ENCODE data around the gene LDLRAD4. TPM values are rescaled to one million over a fixed set of nuclear protein-coding genes. Genes with fewer than 3 reads are reported as not detected.

LDLRAD4 gene
- total RNA-seq, 1 donor from 2014 or later = 30.5 TPM

- no peak overlapping the region for H3K4me3 Mint-ChIP-seq (ENCODE audit: low read depth)
- no peak for DNase-seq (ENCODE audit: low spot score)
- no peaks in the 10 kb centered on the region for H3K4me1 Mint-ChIP-seq (ENCODE audit: low read depth)
- H3K36me3 Mint-ChIP-seq (ENCODE audit: low read depth) = peaks cover 14% of the 10 kb centered on the region
- H3K9me3 Mint-ChIP-seq = no peaks in the 10 kb centered on the region
- H3K27ac Mint-ChIP-seq = no peak overlapping the region
- intact Hi-C loops (cut with micrococcal nuclease) = no loop called here
- H3K27me3 Mint-ChIP-seq (ENCODE audit: low read depth) = no peaks in the 10 kb centered on the region
Measured at GRCh38 chr18:13645093-13645492, 426.5 kb downstream of the LDLRAD4 start.

GRCh38 chr18:13646633-13647032 lies 428.1 kb downstream of the LDLRAD4 start:
- no peaks in the 10 kb centered on the region for H3K9me3 Mint-ChIP-seq
- no peaks in the 10 kb centered on the region for H3K27me3 Mint-ChIP-seq (ENCODE audit: low read depth)
- no peak for DNase-seq (ENCODE audit: low spot score)
- no peak overlapping the region for H3K4me3 Mint-ChIP-seq (ENCODE audit: low read depth)
- no peak overlapping the region for H3K27ac Mint-ChIP-seq
- H3K4me1 Mint-ChIP-seq (ENCODE audit: low read depth) = no peaks in the 10 kb centered on the region
- peaks cover 10% of the 10 kb centered on the region for H3K36me3 Mint-ChIP-seq (ENCODE audit: low read depth)
- intact Hi-C loops (cut with micrococcal nuclease) = no loop called here

GRCh38 chr18:13647761-13648160 lies 429.2 kb downstream of the LDLRAD4 start:
- Mint-ChIP-seq H3K36me3 (ENCODE audit: low read depth) (peaks cover 10% of the 10 kb centered on the region), H3K9me3 (no peaks in the 10 kb centered on the region), H3K27ac (no peak overlapping the region), H3K4me3 (ENCODE audit: low read depth) (no peak overlapping the region), H3K27me3 (ENCODE audit: low read depth) (no peaks in the 10 kb centered on the region), H3K4me1 (ENCODE audit: low read depth) (no peaks in the 10 kb centered on the region)
- intact Hi-C loops (cut with micrococcal nuclease) = no loop called here
- DNase-seq (ENCODE audit: low spot score) = no peak

DNA sequence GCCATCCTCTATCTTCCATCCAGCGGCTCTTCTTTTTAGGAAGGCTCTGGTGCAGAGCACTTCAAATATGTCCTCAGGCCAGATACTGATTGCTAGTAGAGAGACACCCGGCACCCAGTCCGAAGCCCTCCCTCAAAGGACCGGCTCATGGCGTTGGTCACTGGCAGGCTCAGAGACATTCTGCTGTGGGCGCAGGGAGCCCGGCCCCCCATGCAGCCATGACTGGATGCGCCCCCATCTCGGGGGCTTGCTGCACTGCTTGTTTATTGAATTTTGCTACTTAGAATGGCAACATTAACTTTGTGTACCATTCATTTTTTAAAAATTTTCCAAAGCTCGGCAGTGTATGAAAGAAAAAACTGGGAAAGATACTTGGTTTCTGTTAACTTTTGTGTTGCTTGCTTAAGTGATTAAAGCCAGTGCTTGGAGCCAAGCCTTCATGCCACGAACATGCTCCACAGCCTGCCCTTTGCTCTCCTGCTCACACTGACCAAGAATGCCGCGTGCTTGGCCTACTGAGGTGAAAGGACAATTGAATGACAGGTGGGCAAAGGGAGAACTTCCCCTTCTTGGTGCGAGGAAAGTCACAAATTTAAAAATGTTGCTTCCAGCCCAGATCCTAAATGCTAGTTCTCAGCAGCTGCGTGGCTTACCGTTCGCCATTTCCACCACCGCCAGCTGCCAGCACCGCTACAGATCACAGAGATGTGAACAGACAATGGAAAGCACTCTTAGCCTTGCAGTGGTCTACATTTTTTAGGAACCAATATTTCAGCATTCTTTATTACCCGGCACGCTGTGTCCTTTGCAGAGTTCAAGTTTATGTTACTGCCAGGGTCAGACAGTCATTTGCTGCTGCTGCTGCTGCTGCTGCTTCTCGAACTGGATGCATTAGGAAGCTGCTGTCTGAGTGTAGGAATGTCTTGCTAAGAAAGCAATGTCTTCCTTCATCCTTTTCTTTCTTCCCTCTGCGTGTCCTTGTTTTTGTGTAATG lies 431.1 kb downstream of the LDLRAD4 start:
- Mint-ChIP-seq H3K36me3 (ENCODE audit: low read depth) (peaks cover 10% of the 10 kb centered on the region), H3K27ac (no peak overlapping the region), H3K9me3 (no peaks in the 10 kb centered on the region), H3K4me1 (ENCODE audit: low read depth) (no peaks in the 10 kb centered on the region), H3K4me3 (ENCODE audit: low read depth) (no peak overlapping the region), H3K27me3 (ENCODE audit: low read depth) (no peaks in the 10 kb centered on the region)
- DNase-seq (ENCODE audit: low spot score) = no peak
- intact Hi-C loops (cut with micrococcal nuclease) = no loop called here

DNA sequence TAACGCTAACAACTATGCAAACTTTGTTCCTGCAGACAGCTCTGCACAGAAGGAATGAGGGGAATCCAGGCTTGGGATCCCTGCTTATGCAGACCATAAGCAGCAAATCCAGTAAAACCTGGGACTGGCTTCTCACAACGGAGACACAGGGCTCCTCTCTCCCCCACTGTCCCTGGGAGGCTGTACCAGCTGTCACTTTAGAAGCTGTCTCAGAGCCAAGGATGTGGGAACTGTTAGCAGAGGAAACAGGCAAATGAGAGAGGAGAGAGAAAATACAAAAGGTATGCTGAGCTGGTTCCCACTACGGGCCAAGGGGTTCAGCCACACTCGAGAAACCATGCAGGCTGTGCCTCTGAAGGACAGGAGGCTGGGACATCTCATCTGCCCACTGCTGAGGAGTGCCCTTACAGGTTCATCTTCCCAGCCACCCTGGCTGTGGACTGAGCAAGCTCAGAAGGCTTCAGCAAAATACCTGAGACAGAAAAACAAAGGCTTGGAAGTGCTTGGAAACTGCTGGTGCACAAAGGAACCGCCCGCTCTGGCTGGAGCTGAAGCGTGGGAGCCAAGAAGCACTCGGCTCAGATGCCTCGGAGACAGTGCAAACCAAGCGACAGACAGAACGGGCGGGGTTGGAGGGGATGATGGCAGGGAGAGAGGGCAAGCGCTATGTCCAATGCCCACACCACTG lies 435.3 kb downstream of the LDLRAD4 start:
- Mint-ChIP-seq H3K36me3 (ENCODE audit: low read depth) (no peaks in the 10 kb centered on the region), H3K27ac (no peak overlapping the region), H3K4me3 (ENCODE audit: low read depth) (no peak overlapping the region), H3K4me1 (ENCODE audit: low read depth) (no peaks in the 10 kb centered on the region), H3K9me3 (no peaks in the 10 kb centered on the region), H3K27me3 (ENCODE audit: low read depth) (no peaks in the 10 kb centered on the region)
- no peak for DNase-seq (ENCODE audit: low spot score)
- intact Hi-C loops (cut with micrococcal nuclease) = no loop called here

DNA sequence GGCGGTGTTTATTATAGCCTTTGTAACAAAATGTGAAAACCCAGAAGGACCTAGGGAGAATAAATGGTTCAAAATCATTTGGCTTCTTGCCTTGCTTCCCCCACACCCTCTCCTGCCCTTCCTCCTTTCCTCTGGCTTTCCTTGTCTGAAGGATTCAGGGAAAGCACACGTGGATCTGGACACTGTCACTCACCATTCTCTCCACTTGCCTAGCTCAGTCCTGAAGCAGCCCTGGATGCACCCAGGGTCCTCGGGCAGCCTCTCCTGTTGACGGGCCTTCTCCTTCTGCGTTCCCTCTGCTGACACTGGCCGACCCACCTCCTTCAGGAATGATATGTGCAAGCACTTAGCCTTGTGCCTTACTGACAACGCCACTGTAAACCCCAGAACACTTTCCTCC lies 439.4 kb downstream of the LDLRAD4 start:
- H3K4me3 Mint-ChIP-seq (ENCODE audit: low read depth) = no peak overlapping the region
- no peaks in the 10 kb centered on the region for H3K9me3 Mint-ChIP-seq

DNA sequence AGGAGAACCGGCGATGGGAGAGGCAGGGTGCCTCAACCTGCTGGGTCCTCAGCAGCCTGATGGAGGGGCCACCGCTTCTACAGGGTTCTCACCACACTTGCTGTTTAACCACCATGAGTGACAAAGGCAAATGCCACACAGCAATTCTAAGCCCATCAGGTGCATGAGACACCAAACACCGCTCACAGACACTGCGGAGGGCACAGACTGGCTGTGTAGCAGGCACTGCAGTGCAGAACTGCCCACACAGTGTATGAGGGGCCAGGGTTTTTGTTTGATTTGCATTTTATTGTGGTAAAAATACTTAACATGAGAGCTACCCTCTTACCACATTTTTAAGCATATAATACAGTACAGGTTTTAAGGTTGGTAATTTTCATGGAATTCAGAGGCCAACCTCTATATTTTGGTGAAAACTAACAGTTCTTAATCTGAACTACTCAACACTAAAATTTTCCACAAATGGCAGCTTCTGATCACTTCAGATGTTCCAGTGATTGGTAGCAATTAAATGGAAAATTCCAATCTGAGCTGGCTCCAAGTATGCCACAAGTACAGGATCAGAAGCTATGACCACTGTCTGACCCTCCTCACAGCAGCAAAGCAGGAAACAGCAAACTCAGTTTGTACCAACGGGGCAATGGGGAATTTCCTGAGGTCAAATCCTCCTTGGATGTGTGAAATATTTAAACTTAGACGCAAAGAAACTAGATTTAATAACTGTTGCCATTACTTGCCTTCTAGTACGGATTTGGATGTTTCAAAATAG lies 440.1 kb downstream of the LDLRAD4 start:
- Mint-ChIP-seq H3K36me3 (ENCODE audit: low read depth) (peaks cover 9% of the 10 kb centered on the region), H3K27ac (no peak overlapping the region), H3K27me3 (ENCODE audit: low read depth) (no peaks in the 10 kb centered on the region), H3K4me3 (ENCODE audit: low read depth) (no peak overlapping the region), H3K4me1 (ENCODE audit: low read depth) (no peaks in the 10 kb centered on the region), H3K9me3 (no peaks in the 10 kb centered on the region)
- no peak for DNase-seq (ENCODE audit: low spot score)
- intact Hi-C loops (cut with micrococcal nuclease) = no loop called here

More for the DNA sequence above, 439.4 kb downstream of the LDLRAD4 start:
- DNase-seq (ENCODE audit: low spot score) = no peak
- Mint-ChIP-seq H3K4me1 (ENCODE audit: low read depth) (no peaks in the 10 kb centered on the region), H3K36me3 (ENCODE audit: low read depth) (peaks cover 6% of the 10 kb centered on the region), H3K27ac (no peak overlapping the region), H3K27me3 (ENCODE audit: low read depth) (no peaks in the 10 kb centered on the region)
- intact Hi-C loops (cut with micrococcal nuclease) = no loop called here

- intact Hi-C loops (cut with micrococcal nuclease) = no loop called here
- H3K27ac Mint-ChIP-seq = no peak overlapping the region
- H3K9me3 Mint-ChIP-seq = no peaks in the 10 kb centered on the region
- no peak for DNase-seq (ENCODE audit: low spot score)
- no peak overlapping the region for H3K4me3 Mint-ChIP-seq (ENCODE audit: low read depth)
- H3K36me3 Mint-ChIP-seq (ENCODE audit: low read depth) = peaks cover 18% of the 10 kb centered on the region
- no peaks in the 10 kb centered on the region for H3K27me3 Mint-ChIP-seq (ENCODE audit: low read depth)
- H3K4me1 Mint-ChIP-seq (ENCODE audit: low read depth) = no peaks in the 10 kb centered on the region
Measured at GRCh38 chr18:13660510-13660909, 441.9 kb downstream of the LDLRAD4 start.

GRCh38 chr18:13661051-13661778 lies 442.7 kb downstream of the LDLRAD4 start:
- DNase-seq (ENCODE audit: low spot score) = no peak
- intact Hi-C loops (cut with micrococcal nuclease) = no loop called here
- Mint-ChIP-seq H3K4me3 (ENCODE audit: low read depth) (no peak overlapping the region), H3K4me1 (ENCODE audit: low read depth) (no peaks in the 10 kb centered on the region), H3K27ac (no peak overlapping the region), H3K9me3 (no peaks in the 10 kb centered on the region), H3K27me3 (ENCODE audit: low read depth) (no peaks in the 10 kb centered on the region), H3K36me3 (ENCODE audit: low read depth) (peaks cover 19% of the 10 kb centered on the region)

GRCh38 chr18:13661779-13662256 lies 443.3 kb downstream of the LDLRAD4 start:
- H3K36me3 Mint-ChIP-seq (ENCODE audit: low read depth) = peaks cover 24% of the 10 kb centered on the region
- no peaks in the 10 kb centered on the region for H3K27me3 Mint-ChIP-seq (ENCODE audit: low read depth)
- intact Hi-C loops (cut with micrococcal nuclease) = no loop called here
- no peak overlapping the region for H3K4me3 Mint-ChIP-seq (ENCODE audit: low read depth)
- no peak overlapping the region for H3K27ac Mint-ChIP-seq
- no peaks in the 10 kb centered on the region for H3K9me3 Mint-ChIP-seq
- DNase-seq (ENCODE audit: low spot score) = no peak
- H3K4me1 Mint-ChIP-seq (ENCODE audit: low read depth) = no peaks in the 10 kb centered on the region

- H3K36me3 Mint-ChIP-seq (ENCODE audit: low read depth) = peaks cover 27% of the 10 kb centered on the region
Measured at GRCh38 chr18:13672657-13673056, 454.1 kb downstream of the LDLRAD4 start.

DNA sequence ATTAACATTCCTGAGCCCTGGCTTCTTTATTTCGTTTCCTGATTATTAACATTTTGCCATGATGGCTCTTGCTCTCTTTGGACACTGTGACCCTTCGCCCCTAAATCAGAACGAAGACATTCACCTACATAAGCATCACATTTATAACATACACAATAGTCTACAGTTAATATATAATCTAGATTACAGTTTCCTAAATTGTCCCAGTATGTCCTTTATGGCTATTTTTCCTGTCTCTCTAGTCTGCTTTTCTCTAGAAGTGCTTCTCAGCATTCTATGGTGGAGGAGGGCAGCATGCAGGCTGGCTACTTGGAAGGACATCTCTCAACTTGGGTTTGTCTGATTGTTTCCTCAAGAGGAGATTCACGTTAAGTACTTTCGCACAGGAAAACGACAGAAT lies 457.9 kb downstream of the LDLRAD4 start:
- Mint-ChIP-seq H3K27me3 (ENCODE audit: low read depth) (no peaks in the 10 kb centered on the region), H3K36me3 (ENCODE audit: low read depth) (peaks cover 6% of the 10 kb centered on the region), H3K27ac (no peak overlapping the region), H3K9me3 (no peaks in the 10 kb centered on the region), H3K4me3 (ENCODE audit: low read depth) (no peak overlapping the region), H3K4me1 (ENCODE audit: low read depth) (peaks cover 14% of the 10 kb centered on the region)
- no peak for DNase-seq (ENCODE audit: low spot score)
- intact Hi-C loops (cut with micrococcal nuclease) = no loop called here

More at GRCh38 chr18:13672657-13673056, 454.1 kb downstream of the LDLRAD4 start:
- intact Hi-C loops (cut with micrococcal nuclease) = no loop called here
- Mint-ChIP-seq H3K27ac (no peak overlapping the region), H3K4me3 (ENCODE audit: low read depth) (no peak overlapping the region), H3K9me3 (no peaks in the 10 kb centered on the region), H3K4me1 (ENCODE audit: low read depth) (peaks cover 4% of the 10 kb centered on the region), H3K27me3 (ENCODE audit: low read depth) (no peaks in the 10 kb centered on the region)
- DNase-seq (ENCODE audit: low spot score) = no peak
